Hematopoietic multipotent progenitor cell treated with erythropoietin and hydrocortisone succinate and interleukin-3 and kit ligand, for 6 days (in vitro differentiated cells): Measurements from ENCODE around the gene PRKAR2A.
A peak's percentile ranks its signal among the peaks of the same experiment; 100 is the strongest.

ENCODE experiments used
- DNase-seq: peaks from one replicate; pipeline ENCODE4 v3.0.0-alpha.2; 2015

PRKAR2A gene

DNA sequence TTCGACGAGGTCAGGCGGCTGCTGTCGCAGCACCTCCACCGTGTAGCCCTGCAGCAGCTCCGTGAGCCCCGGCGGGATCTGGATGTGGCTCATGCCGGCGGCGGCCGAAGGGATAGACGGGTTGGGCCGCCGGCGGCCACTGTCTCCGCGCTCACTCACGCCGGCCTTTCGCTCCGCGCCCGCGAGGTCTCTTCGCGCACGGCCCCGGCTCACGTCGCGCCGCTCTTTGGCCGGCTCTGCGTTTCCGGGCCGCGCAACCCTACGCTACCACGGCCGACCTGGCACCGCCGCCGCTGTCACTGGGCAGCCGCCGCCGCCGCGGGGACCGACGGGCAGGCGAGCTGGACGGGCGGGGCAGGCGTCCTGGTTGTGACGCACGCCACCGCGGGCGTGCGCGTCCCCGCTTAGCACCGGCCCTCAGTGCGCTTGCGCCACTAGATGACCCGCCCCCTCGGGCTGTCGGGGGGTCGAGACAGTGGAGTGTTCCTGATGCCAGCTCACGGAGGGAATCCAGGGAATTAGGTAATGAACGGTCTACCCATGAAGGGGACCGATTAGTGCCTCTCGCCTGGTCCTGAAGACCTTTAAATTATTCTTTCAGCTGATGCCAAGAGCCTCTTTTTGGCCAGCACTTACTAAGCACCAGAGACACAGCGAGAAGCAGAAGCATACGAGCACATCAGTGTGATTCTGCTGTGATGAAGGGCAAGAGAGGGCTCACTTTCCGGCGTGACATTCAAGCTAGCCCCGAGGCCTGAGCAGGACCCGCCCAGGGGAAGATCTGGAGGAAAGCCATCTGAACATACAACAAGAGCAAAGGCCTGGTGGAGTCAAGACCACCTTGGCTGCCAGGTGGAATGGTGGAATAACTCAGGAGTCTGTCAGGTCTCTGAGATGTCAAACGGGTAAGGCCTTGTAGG is at the start of gene PRKAR2A:
TSS of gene PRKAR2A (minus strand) at position 371 of the 920 bp plus-strand sequence. CDS start at position 93, 278 bp downstream.
- peak; percentile 93 for DNase-seq

DNA sequence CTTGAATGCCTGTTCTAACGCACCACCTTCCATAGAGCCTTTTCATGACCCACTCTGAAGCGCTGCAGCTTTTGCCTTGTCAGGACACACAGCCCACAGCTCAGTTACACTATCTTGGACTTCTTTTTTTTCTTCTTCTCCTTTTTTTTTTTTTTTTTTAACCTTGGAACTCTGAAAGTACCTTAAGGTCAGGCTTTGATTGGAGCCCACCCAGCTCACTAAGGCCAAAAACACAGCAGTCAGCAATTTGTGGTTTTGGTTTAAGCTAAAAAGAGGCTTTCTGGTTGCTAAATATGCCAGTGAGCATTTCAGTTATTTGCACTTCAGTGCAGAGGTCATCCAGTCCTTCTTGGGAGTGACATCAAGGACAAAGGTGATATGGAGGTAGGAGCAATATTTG is 49.3 kb upstream of the PRKAR2A start:
- peak; percentile 51 for DNase-seq

DNA sequence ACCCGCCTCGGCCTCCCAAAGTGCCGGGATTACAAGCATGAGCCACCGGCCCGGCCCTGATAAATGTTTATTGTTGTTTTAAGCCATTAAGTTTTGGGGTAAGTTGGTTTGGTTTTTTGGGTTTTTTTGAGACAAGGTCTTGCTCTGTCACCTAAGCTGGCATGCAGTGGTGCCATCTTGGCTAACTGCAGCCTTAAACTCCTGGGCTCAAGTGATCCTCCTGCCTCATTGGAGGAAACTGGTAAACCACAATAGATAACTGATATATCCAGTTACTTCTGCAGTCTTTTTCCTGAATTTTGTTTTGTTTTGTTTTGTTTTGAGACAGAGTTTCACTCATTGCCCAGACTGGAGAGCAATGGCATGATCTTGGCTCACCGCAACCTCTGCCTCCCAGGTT is 46.8 kb upstream of the PRKAR2A start:
- DNase-seq: peak; percentile 57

- no peak for DNase-seq
These were observed 43.9 kb upstream of the PRKAR2A start for GRCh38 chr3:48891606-48892005.

DNA sequence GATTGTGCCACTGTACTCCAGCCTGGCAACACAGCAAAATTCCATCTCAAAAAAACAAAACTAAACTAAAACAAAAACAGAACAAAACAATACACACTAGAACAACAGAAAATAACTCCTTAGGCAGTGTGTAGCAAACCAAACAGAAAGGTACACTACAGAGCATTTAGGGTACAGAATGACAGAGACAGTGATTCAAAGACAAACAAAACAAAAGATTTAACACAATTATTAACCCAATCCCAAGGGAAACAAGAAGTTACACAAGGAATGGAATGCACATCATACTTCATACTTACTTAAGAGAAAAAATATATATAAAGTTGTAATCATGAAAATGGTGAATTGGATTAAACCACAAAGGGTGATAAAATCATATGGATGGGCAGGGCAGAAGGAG is 38.1 kb upstream of the PRKAR2A start:
- DNase-seq: no peak

DNA sequence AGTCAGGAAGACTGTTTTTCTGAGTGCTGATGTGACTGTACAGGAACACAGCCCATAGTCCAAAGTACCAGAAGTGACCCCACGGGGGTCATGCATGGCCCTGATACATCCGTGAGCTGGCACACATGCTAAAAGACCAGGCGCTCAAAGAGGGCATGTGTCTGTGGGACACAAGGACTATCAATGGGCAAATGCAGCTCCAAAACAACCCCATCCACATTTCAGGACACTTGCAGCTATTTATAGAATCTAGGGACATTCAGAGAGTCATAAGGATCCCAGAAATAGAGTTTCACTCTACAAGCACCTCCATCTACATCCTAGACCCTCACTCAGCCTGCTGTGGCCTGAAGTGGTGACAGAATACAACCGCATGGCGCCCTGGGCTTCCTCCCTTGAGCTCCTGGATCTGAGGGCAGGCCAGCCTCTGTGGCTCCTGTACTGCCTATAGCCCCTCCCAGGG is 34.0 kb upstream of the PRKAR2A start:
- DNase-seq: no peak

- DNase-seq: no peak
These were observed 33.3 kb upstream of the PRKAR2A start for GRCh38 chr3:48881006-48881405.

- no peak for DNase-seq
These were observed 32.3 kb upstream of the PRKAR2A start for GRCh38 chr3:48879994-48880377.

- no peak for DNase-seq
These were observed 31.8 kb upstream of the PRKAR2A start for GRCh38 chr3:48879307-48879993.

- no peak for DNase-seq
These were observed 30.0 kb upstream of the PRKAR2A start for GRCh38 chr3:48877671-48878070.

GRCh38 chr3:48863122-48863521 is 15.4 kb upstream of the PRKAR2A start:
- no peak for DNase-seq

- no peak for DNase-seq
These were observed 11.5 kb upstream of the PRKAR2A start for GRCh38 chr3:48859206-48859605.

DNA sequence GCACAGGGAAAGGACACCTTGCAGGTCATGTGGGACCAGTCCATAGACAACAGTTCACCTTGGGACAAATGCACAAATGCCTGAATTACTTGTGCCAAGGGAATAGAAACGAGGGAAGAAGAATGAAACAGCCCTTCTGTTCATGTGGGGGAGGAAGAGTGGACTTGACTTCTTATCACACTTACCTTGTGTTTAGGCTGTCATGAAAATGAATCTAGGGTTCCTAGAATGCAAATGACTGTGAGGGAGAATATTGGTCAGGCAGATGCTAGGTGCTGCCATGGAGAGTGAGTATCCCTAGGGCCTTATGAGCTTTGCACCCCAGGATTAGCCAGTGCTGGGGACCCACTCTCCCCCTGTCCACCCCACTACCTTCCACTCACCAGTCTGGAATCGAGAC is 11.0 kb upstream of the PRKAR2A start:
- no peak for DNase-seq

DNA sequence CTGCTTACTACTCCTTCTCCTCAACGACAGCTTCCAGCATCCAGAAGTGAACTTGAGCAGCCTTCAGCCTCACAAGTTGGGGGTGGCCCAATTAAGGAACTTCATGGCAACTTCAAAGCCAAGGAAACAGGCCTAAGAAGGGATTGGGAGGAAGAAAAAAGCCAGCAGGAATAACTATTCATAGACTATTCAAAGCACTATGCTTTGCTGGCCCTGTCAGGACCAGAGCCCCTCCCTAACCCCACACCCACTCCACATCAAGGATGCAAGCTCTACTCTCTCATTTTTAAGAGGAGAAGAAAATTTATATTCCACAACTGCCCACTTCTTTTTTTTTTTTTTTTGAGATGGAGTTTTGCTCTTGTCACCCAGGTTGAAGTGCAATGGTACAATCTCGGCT is 10.0 kb upstream of the PRKAR2A start:
- DNase-seq: no peak

- no peak for DNase-seq
These were observed 8.8 kb upstream of the PRKAR2A start for GRCh38 chr3:48856469-48856868.

- peak; percentile 31 for DNase-seq
These were observed 8.2 kb upstream of the PRKAR2A start for GRCh38 chr3:48855681-48856447.

GRCh38 chr3:48852151-48852550 is 4.5 kb upstream of the PRKAR2A start:
- no peak for DNase-seq

DNA sequence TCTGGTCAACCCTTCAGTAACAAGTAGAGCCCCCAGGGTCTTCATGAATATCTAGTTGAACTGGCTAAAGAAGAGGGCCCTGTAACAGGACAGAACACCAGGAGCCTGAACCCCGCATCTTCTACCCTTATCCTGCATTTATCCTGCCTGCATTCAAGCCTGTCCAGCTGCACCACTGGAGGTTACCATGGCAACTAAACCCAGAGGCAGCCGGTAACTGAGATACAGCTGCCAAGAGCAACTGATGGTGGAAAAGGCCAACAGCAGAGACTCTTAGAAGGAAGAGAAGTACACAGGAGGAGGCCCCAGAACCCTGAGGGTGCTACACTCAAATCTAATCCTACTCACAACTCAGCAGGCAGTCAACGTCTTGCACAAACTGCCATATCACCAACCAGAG is 3.7 kb upstream of the PRKAR2A start:
- peak; percentile 23 for DNase-seq

GRCh38 chr3:48848816-48849515 is 1.3 kb upstream of the PRKAR2A start:
- DNase-seq: peak; percentile 65

- DNase-seq: peak; percentile 82
These were observed 596 bp downstream of the PRKAR2A start for GRCh38 chr3:48847053-48847503.

DNA sequence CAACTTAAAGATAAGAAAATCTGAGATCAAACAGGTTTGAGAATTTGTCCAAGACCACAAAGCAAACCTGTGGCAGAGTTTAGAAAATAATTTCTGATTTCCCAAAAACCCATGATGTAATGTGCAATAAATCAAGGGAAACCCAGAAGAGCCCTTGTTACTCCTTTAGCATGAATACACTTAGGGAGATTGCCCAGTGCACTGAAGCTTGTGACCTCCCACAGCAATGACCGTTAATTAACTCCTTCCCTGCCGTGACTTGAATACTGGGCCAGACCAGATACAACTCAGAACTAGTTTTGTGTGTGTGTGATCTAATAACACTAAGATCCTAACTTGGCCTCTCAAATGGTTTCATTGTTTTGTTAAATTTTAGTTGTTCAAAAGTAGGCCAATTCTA is 2.5 kb downstream of the PRKAR2A start:
- no peak for DNase-seq

GRCh38 chr3:48837163-48837562 is 10.5 kb downstream of the PRKAR2A start:
- DNase-seq: no peak
